Measurements from ENCODE around the gene AP1B1. TPM values are rescaled to one million over a fixed set of nuclear protein-coding genes. Genes with fewer than 3 reads are reported as not detected.
A peak's percentile ranks its signal among the peaks of the same experiment; 100 is the strongest.

Gene AP1B1
- total and polyA plus RNA-seq, 2 of the 8 experiments (the other 6 are each of a cell fraction or from before 2014, with no cell fraction given): 64.2 to 86.8 TPM

- Histone ChIP-seq H4K8ac (ENCODE audit: extremely low read depth, insufficient read depth, low read length) (no peak overlapping the region; the same call in 1 of the 2 replicates), H3K23me2 (ENCODE audit: low read depth, low read length) (no peaks in the 10 kb centered on the region), H2BK20ac (ENCODE audit: low read length) (no peak overlapping the region), H2BK120ac (replicated peaks; ENCODE audit: low read depth, low read length) (no peak overlapping the region), H2BK15ac (ENCODE audit: low read length) (no peak overlapping the region), H3K4me1 (replicated peaks in 1 of 4; ENCODE audit: control insufficient read depth in 3 of 4, insufficient read depth in 4 of 4, low read length in 3 of 4) (no peaks in the 10 kb centered on the region; a peak in 2 of 7 replicates), H3K27ac (ENCODE audit: low read depth, low read length) (no peak overlapping the region), H3K79me2 (ENCODE audit: control insufficient read depth in 1 of 2, insufficient read depth in 2 of 2, low read length in 2 of 2) (no peaks in the 10 kb centered on the region), H2AFZ (ENCODE audit: low read length) (no peak overlapping the region), H3K4me3 (ENCODE audit: extremely low read depth in 1 of 4, insufficient read depth in 2 of 4, low read depth in 3 of 4, low read length in 4 of 4) (no peak overlapping the region), H3K4ac (replicated peaks; ENCODE audit: insufficient read length, low read depth, low read length) (no peak overlapping the region), H3K56ac (replicated peaks; ENCODE audit: insufficient read length, low read depth, low read length) (no peak overlapping the region), H4K20me1 (replicated peaks in 1 of 2; ENCODE audit: control insufficient read depth in 1 of 2, insufficient read depth in 2 of 2, low read length in 2 of 2) (no peaks in the 10 kb centered on the region), H3K79me1 (ENCODE audit: low read depth, low read length) (no peaks in the 10 kb centered on the region), H3K36me3 (ENCODE audit: control insufficient read depth in 2 of 4, insufficient read depth in 4 of 4, low read length in 3 of 4) (no peaks in the 10 kb centered on the region), H3K9ac (replicated peaks in 1 of 4; ENCODE audit: extremely low read depth in 1 of 4, low read depth in 3 of 4, low read length in 3 of 4) (no peak overlapping the region), H2BK5ac (ENCODE audit: low read depth, low read length) (no peak overlapping the region), H4K5ac (ENCODE audit: insufficient read length, low read depth, low read length) (no peak overlapping the region), H3K27me3 (replicated peaks in 1 of 4; ENCODE audit: control insufficient read depth in 3 of 4, extremely low read depth in 1 of 4, insufficient read depth in 3 of 4, low read length in 3 of 4) (peaks cover 6 to 17% (median 16%) of the 10 kb centered on the region in 4 experiments), H3K18ac (ENCODE audit: extremely low read depth, low read length) (no peak overlapping the region), H3K9me3 (ENCODE audit: insufficient read depth in 2 of 2, low read depth in 1 of 2, low read length in 1 of 2) (peaks cover 0 to 4% of the 10 kb centered on the region in 2 experiments; a peak in 1 of 4 replicates), H3K4me2 (ENCODE audit: insufficient read depth in 1 of 2, low read depth in 2 of 2, low read length in 2 of 2) (no peak overlapping the region), H3K23ac (ENCODE audit: insufficient read length) (no peak overlapping the region), H4K91ac (replicated peaks; ENCODE audit: insufficient read length, low read length) (no peak overlapping the region), H3K14ac (ENCODE audit: insufficient read length) (no peak overlapping the region), H2BK12ac (ENCODE audit: low read depth, low read length) (no peak overlapping the region), H2AK5ac (ENCODE audit: low read depth, low read length) (no peak overlapping the region)
- no peak for FAIRE-seq
- ChIA-PET POLR2A (ENCODE audit: partially characterized antibody) (interaction anchor here (3.9 kb wide), 1 partner anchor 19 kb away, joined by 17 read pairs; no protein-coding TSS in a partner anchor), CTCF (ENCODE audit: partially characterized antibody) (interaction anchor here (0.9 to 1.4 kb wide), 6 partner anchors 9 to 43 kb away, joined by 3 to 5 read pairs (median 4); no protein-coding TSS in a partner anchor)
- no peak for DNase-seq (ENCODE audit: low read depth in 1 of 2, low spot score in 2 of 2)
- WGBS, 2 experiments (ENCODE audit: extremely low coverage in 1 of 2, insufficient coverage in 1 of 2, insufficient read length in 1 of 2, insufficient replicate concordance in 2 of 2, low coverage in 1 of 2, low lambda C conversion rate in 2 of 2, missing lambda C conversion rate in 1 of 2): 79% methylated on average over 1 of the region's 1 CpG; no CpG with 5 or more reads in 1 of the 2 experiments
- TF ChIP-seq CTCF (IDR thresholded peaks at IDR 0.05; ENCODE audit: control extremely low read depth in 1 of 3, insufficient read depth in 1 of 3, low read depth in 1 of 3, low read length in 3 of 3) (peak in 1 of 3 experiments; percentile 5; a peak in 1 of 4 replicates), SP1 (IDR thresholded peaks at IDR 0.05; ENCODE audit: low read depth, low read length) (no peak)
Observed at GRCh38 chr22:29320546-29320945, 67.8 kb downstream of the AP1B1 start.

Measured in H1 (cell line).